Neural progenitor cell (in vitro differentiated cells): Measurements from ENCODE around the gene ULK3. TPM values are rescaled to one million over a fixed set of nuclear protein-coding genes. Genes with fewer than 3 reads are reported as not detected.

Experiments
- DNase-seq: peaks from one replicate; pipeline ENCODE4 v3.0.0-alpha.2; 2016; ENCODE audit warnings: low spot score
- H2AFZ ChIP-seq: fragments of 200-600 bp; sonication (generic); replicated peaks from 2 replicates; pipeline ENCODE4 v1.6.1; 2016; ENCODE audit warnings: antibody characterized with exemption
- H3F3A ChIP-seq: fragments of 200-600 bp; sonication (generic); 2 replicates; pipeline ENCODE4 v1.6.1; 2016; ENCODE audit warnings: antibody characterized with exemption, low read depth
- H3K27ac ChIP-seq: fragments of 200-600 bp; sonication (generic); 2 replicates; pipeline ENCODE4 v1.5.1; 2016; ENCODE audit warnings: mild to moderate bottlenecking
- H3K27me3 ChIP-seq: fragments of 200-600 bp; sonication (generic); 2 replicates; pipeline ENCODE4 v1.6.1; 2016; ENCODE audit warnings: mild to moderate bottlenecking, moderate library complexity
- H3K36me3 ChIP-seq: fragments of 200-600 bp; sonication (generic); 2 replicates; pipeline ENCODE4 v1.5.1; 2016
- H3K4me1 ChIP-seq: fragments of 200-600 bp; sonication (generic); 2 replicates; pipeline ENCODE4 v1.6.1; 2016; ENCODE audit warnings: mixed run types
- H3K4me2 ChIP-seq: fragments of 200-600 bp; sonication (generic); 2 replicates; pipeline ENCODE4 v1.6.1; 2016
- H3K4me3 ChIP-seq: fragments of 200-600 bp; sonication (generic); 2 replicates; pipeline ENCODE4 v1.5.1; 2016
- H3K79me2 ChIP-seq: fragments of 200-600 bp; sonication (generic); 2 replicates; pipeline ENCODE4 v1.6.1; 2016; ENCODE audit warnings: low read depth
- H3K9ac ChIP-seq: fragments of 200-600 bp; sonication (generic); 2 replicates; pipeline ENCODE4 v1.6.1; 2016
- H3K9me3 ChIP-seq: fragments of 200-600 bp; sonication (generic); 2 replicates; pipeline ENCODE4 v1.5.1; 2016; ENCODE audit warnings: low read depth
- H4K20me1 ChIP-seq: fragments of 200-600 bp; sonication (generic); 2 replicates; pipeline ENCODE4 v1.6.1; 2016; ENCODE audit warnings: low read depth
- H3K27ac Mint-ChIP-seq: 3 replicates; pipeline ENCODE4 v1.8.0; 2021; ENCODE audit warnings: mixed read lengths
- H3K27me3 Mint-ChIP-seq: 2 replicates; pipeline ENCODE4 v1.8.0; 2022; ENCODE audit warnings: low read depth, mild to moderate bottlenecking, inconsistent platforms, moderate library complexity, mixed read lengths; ENCODE audit not compliant: insufficient read depth
- H3K36me3 Mint-ChIP-seq: 3 replicates; pipeline ENCODE4 v1.8.0; 2021; ENCODE audit warnings: mixed read lengths
- H3K4me1 Mint-ChIP-seq: 3 replicates; pipeline ENCODE4 v1.8.0; 2021; ENCODE audit warnings: mixed read lengths
- H3K4me3 Mint-ChIP-seq: 3 replicates; pipeline ENCODE4 v1.8.0; 2021; ENCODE audit warnings: mild to moderate bottlenecking, moderate library complexity, mixed read lengths
- H3K9me3 Mint-ChIP-seq: 3 replicates; pipeline ENCODE4 v1.8.0; 2020; ENCODE audit warnings: mixed read lengths
- CTCF ChIP-seq: fragments of 200-600 bp; sonication (generic); IDR thresholded peaks from 2 replicates; pipeline ENCODE4 v1.5.1; 2017; ENCODE audit warnings: antibody characterized with exemption, mild to moderate bottlenecking
- EZH2 ChIP-seq: fragments of 200-600 bp; sonication (generic); IDR thresholded peaks from 2 replicates; pipeline ENCODE4 v1.6.1; 2017; ENCODE audit warnings: antibody characterized with exemption, mild to moderate bottlenecking, moderate library complexity
- EZH2phosphoT487 ChIP-seq: fragments of 200-600 bp; sonication (generic); IDR thresholded peaks from 2 replicates; pipeline ENCODE4 v1.6.1; 2017; ENCODE audit warnings: antibody characterized with exemption
- total RNA-seq: library from RNA; depleted of rRNA; stranded (reverse); fragments of >200 nt; gene quantifications from 2 replicates; pipeline ENCODE4 v1.2.3, GENCODE V29; 2015; ENCODE audit warnings: low replicate concordance

ULK3 gene
- total RNA-seq, 1 donor from 2014 or later: 22.7 TPM

- Histone ChIP-seq H3K27me3 (no peaks in the 10 kb centered on the region), H2AFZ (no peak overlapping the region), H3K79me2 (peaks cover 9% of the 10 kb centered on the region), H3K4me3 (no peak overlapping the region), H3K9me3 (no peaks in the 10 kb centered on the region), H3K4me2 (no peak overlapping the region), H3F3A (no peaks in the 10 kb centered on the region), H3K4me1 (no peaks in the 10 kb centered on the region), H3K27ac (no peak overlapping the region), H3K36me3 (no peaks in the 10 kb centered on the region), H3K9ac (no peak overlapping the region), H4K20me1 (peaks cover 13% of the 10 kb centered on the region)
- Mint-ChIP-seq H3K27ac (no peak overlapping the region), H3K36me3 (peaks cover 2% of the 10 kb centered on the region), H3K4me3 (no peak overlapping the region), H3K4me1 (peaks cover 7% of the 10 kb centered on the region), H3K27me3 (peaks cover 3% of the 10 kb centered on the region), H3K9me3 (no peaks in the 10 kb centered on the region)
- no peak for TF ChIP-seq EZH2phosphoT487
- no peak for TF ChIP-seq CTCF
- TF ChIP-seq EZH2: no peak
- DNase-seq: no peak
Observed at GRCh38 chr15:74857671-74858368, 14.9 kb upstream of the ULK3 start.

GRCh38 chr15:74857082-74857655, 14.2 kb upstream of the ULK3 start:
- TF ChIP-seq EZH2phosphoT487: no peak
- TF ChIP-seq CTCF: no peak
- TF ChIP-seq EZH2: no peak
- Histone ChIP-seq H3K4me1 (no peaks in the 10 kb centered on the region), H3K79me2 (peaks cover 9% of the 10 kb centered on the region), H4K20me1 (peaks cover 13% of the 10 kb centered on the region), H3K9ac (no peak overlapping the region), H3K4me3 (no peak overlapping the region), H3K4me2 (no peak overlapping the region), H3F3A (no peaks in the 10 kb centered on the region), H2AFZ (no peak overlapping the region), H3K27me3 (no peaks in the 10 kb centered on the region), H3K36me3 (no peaks in the 10 kb centered on the region), H3K27ac (no peak overlapping the region), H3K9me3 (no peaks in the 10 kb centered on the region)
- Mint-ChIP-seq H3K27me3 (peaks cover 3% of the 10 kb centered on the region), H3K4me1 (peaks cover 7% of the 10 kb centered on the region), H3K4me3 (no peak overlapping the region), H3K27ac (no peak overlapping the region), H3K9me3 (no peaks in the 10 kb centered on the region), H3K36me3 (peaks cover 2% of the 10 kb centered on the region)
- DNase-seq: no peak

GRCh38 chr15:74856537-74856936, 13.6 kb upstream of the ULK3 start:
- peaks cover 5% of the 10 kb centered on the region for H3K36me3 Mint-ChIP-seq
- Histone ChIP-seq H3K79me2 (peaks cover 9% of the 10 kb centered on the region), H4K20me1 (peaks cover 13% of the 10 kb centered on the region)

More at GRCh38 chr15:74856537-74856936, 13.6 kb upstream of the ULK3 start:
- no peak for TF ChIP-seq EZH2
- TF ChIP-seq EZH2phosphoT487: no peak
- TF ChIP-seq CTCF: no peak
- H2AFZ ChIP-seq: no peak overlapping the region
- no peak overlapping the region for H3K27ac ChIP-seq
- H3F3A ChIP-seq: no peaks in the 10 kb centered on the region
- no peaks in the 10 kb centered on the region for H3K9me3 ChIP-seq
- H3K4me3 Mint-ChIP-seq: no peak overlapping the region
- H3K4me3 ChIP-seq: no peak overlapping the region
- H3K27me3 Mint-ChIP-seq: peaks cover 3% of the 10 kb centered on the region
- H3K4me1 ChIP-seq: no peaks in the 10 kb centered on the region
- no peak overlapping the region for H3K9ac ChIP-seq
- no peaks in the 10 kb centered on the region for H3K27me3 ChIP-seq
- no peak overlapping the region for H3K4me2 ChIP-seq
- H3K27ac Mint-ChIP-seq: no peak overlapping the region
- H3K9me3 Mint-ChIP-seq: no peaks in the 10 kb centered on the region
- H3K36me3 ChIP-seq: no peaks in the 10 kb centered on the region
- DNase-seq: no peak
- H3K4me1 Mint-ChIP-seq: peaks cover 7% of the 10 kb centered on the region
